ENCODE results near the gene SPATA16. TPM values are rescaled to one million over a fixed set of nuclear protein-coding genes. Genes with fewer than 3 reads are reported as not detected.
"Not testable (repeated sequence)": the region's sequence is repeated elsewhere in the genome, so short reads cannot be mapped to it uniquely, and the experiment has no call there.

SPATA16 gene, protein sequence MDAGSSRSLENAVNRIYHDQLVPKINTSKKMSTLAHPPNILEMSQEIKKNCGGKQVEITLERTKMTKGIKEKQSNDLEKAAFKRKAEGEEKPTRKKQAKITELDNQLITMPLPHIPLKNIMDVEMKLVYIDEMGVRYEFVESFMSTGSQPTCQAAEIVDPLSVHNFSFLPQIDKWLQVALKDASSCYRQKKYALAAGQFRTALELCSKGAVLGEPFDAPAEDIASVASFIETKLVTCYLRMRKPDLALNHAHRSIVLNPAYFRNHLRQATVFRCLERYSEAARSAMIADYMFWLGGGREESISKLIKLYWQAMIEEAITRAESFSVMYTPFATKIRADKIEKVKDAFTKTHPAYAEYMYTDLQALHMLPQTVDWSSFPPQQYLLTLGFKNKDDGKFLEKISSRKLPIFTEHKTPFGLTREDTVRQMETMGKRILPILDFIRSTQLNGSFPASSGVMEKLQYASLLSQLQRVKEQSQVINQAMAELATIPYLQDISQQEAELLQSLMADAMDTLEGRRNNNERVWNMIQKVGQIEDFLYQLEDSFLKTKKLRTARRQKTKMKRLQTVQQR
- polyA plus RNA-seq (2013, experiment 1 of 2) = 0.65 TPM
- 1.3 TPM for polyA plus RNA-seq (2013, experiment 2 of 2)

DNA sequence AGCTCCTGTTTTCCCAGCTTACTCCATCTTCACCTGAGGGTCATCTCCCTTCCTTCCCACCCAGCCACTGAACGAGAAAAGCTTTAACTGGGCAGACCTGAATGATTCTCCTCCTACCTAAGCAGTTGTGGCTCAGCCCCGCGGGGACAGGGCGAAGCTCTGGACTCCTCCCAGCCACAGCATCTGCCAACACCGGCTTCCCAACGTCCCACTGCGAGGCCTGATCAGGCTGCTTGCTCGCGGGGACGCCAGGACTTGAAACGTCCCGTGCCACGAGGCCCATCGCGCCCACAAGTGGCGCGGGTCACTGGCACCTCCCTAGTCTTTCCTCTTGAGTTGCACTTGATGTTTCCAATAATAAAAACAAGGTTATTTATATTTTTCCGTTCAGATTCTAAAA lies at the start of gene SPATA16:
SPATA16 (minus strand) TSS at position 250 of the 400 bp plus-strand sequence. CDS start 23,504 bp downstream, outside the sequence.
- Histone ChIP-seq H3K4me3 (ENCODE audit: low read length) (no peak within 1 kb of the TSS), H3K27ac (ENCODE audit: low read depth, low read length) (no peak within 1 kb of the TSS), H3K4me1 (ENCODE audit: insufficient read depth, low read length) (peaks cover 23% of the 10 kb centered on the region), H3K9me3 (ENCODE audit: insufficient read depth, low read depth, low read length) (no peaks in the 10 kb centered on the region), H3K36me3 (ENCODE audit: insufficient read depth, low read length) (no peaks in the 10 kb centered on the region), H3K27me3 (ENCODE audit: insufficient read depth, low read length) (no peaks in the 10 kb centered on the region), H3K9ac (ENCODE audit: low read depth, low read length) (no peak within 1 kb of the TSS)
- WGBS = 94% methylated on average over 17 of the region's 18 CpGs

GRCh38 chr3:173183022-173183421 lies 42.0 kb upstream of the SPATA16 start:
- not testable (repeated sequence) for H3K9ac ChIP-seq (ENCODE audit: low read depth, low read length); H3K27ac ChIP-seq (ENCODE audit: low read depth, low read length); H3K36me3 ChIP-seq (ENCODE audit: insufficient read depth, low read length); H3K27me3 ChIP-seq (ENCODE audit: insufficient read depth, low read length); H3K4me3 ChIP-seq (ENCODE audit: low read length); H3K4me1 ChIP-seq (ENCODE audit: insufficient read depth, low read length)
- WGBS = 92% methylated on average over 4 of the region's 4 CpGs
- H3K9me3 ChIP-seq (ENCODE audit: insufficient read depth, low read depth, low read length) = peaks cover 31% of the 10 kb centered on the region

- Histone ChIP-seq H3K4me1 (ENCODE audit: insufficient read depth, low read length) (peaks cover 19% of the 10 kb centered on the region), H3K4me3 (ENCODE audit: low read length) (0 out of 2 replicates have a peak overlapping the region, but pooled peaks have one; percentile 8), H3K27ac (ENCODE audit: low read depth, low read length) (peak overlapping the region; percentile 71), H3K36me3 (ENCODE audit: insufficient read depth, low read length) (no peaks in the 10 kb centered on the region), H3K9me3 (ENCODE audit: insufficient read depth, low read depth, low read length) (no peaks in the 10 kb centered on the region), H3K27me3 (ENCODE audit: insufficient read depth, low read length) (no peaks in the 10 kb centered on the region), H3K9ac (ENCODE audit: low read depth, low read length) (0 out of 2 replicates have a peak overlapping the region, but pooled peaks have one; percentile 6)
- 26% methylated on average over 2 of the region's 2 CpGs for WGBS
These were observed 32.6 kb upstream of the SPATA16 start for GRCh38 chr3:173173652-173174051.

GRCh38 chr3:173159139-173159538 lies 18.1 kb upstream of the SPATA16 start:
- H3K27me3 ChIP-seq (ENCODE audit: insufficient read depth, low read length); H3K27ac ChIP-seq (ENCODE audit: low read depth, low read length); H3K4me1 ChIP-seq (ENCODE audit: insufficient read depth, low read length); H3K36me3 ChIP-seq (ENCODE audit: insufficient read depth, low read length); H3K4me3 ChIP-seq (ENCODE audit: low read length); H3K9me3 ChIP-seq (ENCODE audit: insufficient read depth, low read depth, low read length); H3K9ac ChIP-seq (ENCODE audit: low read depth, low read length): not testable (repeated sequence)
- 84% methylated on average over 8 of the region's 8 CpGs for WGBS

- not testable (repeated sequence) for H3K9ac ChIP-seq (ENCODE audit: low read depth, low read length); H3K36me3 ChIP-seq (ENCODE audit: insufficient read depth, low read length); H3K4me3 ChIP-seq (ENCODE audit: low read length); H3K9me3 ChIP-seq (ENCODE audit: insufficient read depth, low read depth, low read length); H3K27ac ChIP-seq (ENCODE audit: low read depth, low read length); H3K27me3 ChIP-seq (ENCODE audit: insufficient read depth, low read length)
- 97% methylated on average over 9 of the region's 9 CpGs for WGBS
- peaks cover 16% of the 10 kb centered on the region for H3K4me1 ChIP-seq (ENCODE audit: insufficient read depth, low read length)
These were observed 15.5 kb upstream of the SPATA16 start for GRCh38 chr3:173156533-173156932.

GRCh38 chr3:173153631-173154030 lies 12.6 kb upstream of the SPATA16 start:
- H3K9me3 ChIP-seq (ENCODE audit: insufficient read depth, low read depth, low read length) = no peaks in the 10 kb centered on the region
- no peak overlapping the region for H3K4me3 ChIP-seq (ENCODE audit: low read length)
- no peak overlapping the region for H3K27ac ChIP-seq (ENCODE audit: low read depth, low read length)
- no peaks in the 10 kb centered on the region for H3K36me3 ChIP-seq (ENCODE audit: insufficient read depth, low read length)
- no peak overlapping the region for H3K9ac ChIP-seq (ENCODE audit: low read depth, low read length)
- peaks cover 16% of the 10 kb centered on the region for H3K4me1 ChIP-seq (ENCODE audit: insufficient read depth, low read length)
- WGBS = 98% methylated on average over 2 of the region's 2 CpGs
- no peaks in the 10 kb centered on the region for H3K27me3 ChIP-seq (ENCODE audit: insufficient read depth, low read length)

- no peaks in the 10 kb centered on the region for H3K9me3 ChIP-seq (ENCODE audit: insufficient read depth, low read depth, low read length)
- no peak overlapping the region for H3K4me3 ChIP-seq (ENCODE audit: low read length)
- peaks cover 23% of the 10 kb centered on the region for H3K4me1 ChIP-seq (ENCODE audit: insufficient read depth, low read length)
- no peak overlapping the region for H3K9ac ChIP-seq (ENCODE audit: low read depth, low read length)
- 87% methylated on average over 2 of the region's 2 CpGs for WGBS
- H3K27me3 ChIP-seq (ENCODE audit: insufficient read depth, low read length) = no peaks in the 10 kb centered on the region
- no peaks in the 10 kb centered on the region for H3K36me3 ChIP-seq (ENCODE audit: insufficient read depth, low read length)
- no peak overlapping the region for H3K27ac ChIP-seq (ENCODE audit: low read depth, low read length)
These were observed 1.6 kb downstream of the SPATA16 start for GRCh38 chr3:173139420-173139819.

- H3K9ac ChIP-seq (ENCODE audit: low read depth, low read length) = no peak overlapping the region
- H3K9me3 ChIP-seq (ENCODE audit: insufficient read depth, low read depth, low read length) = no peaks in the 10 kb centered on the region
- no peak overlapping the region; the same call in 1 of the 2 replicates for H3K27ac ChIP-seq (ENCODE audit: low read depth, low read length)
- WGBS = 87% methylated on average over 3 of the region's 3 CpGs
- peaks cover 23% of the 10 kb centered on the region for H3K4me1 ChIP-seq (ENCODE audit: insufficient read depth, low read length)
- no peaks in the 10 kb centered on the region for H3K36me3 ChIP-seq (ENCODE audit: insufficient read depth, low read length)
- H3K4me3 ChIP-seq (ENCODE audit: low read length) = no peak overlapping the region
- H3K27me3 ChIP-seq (ENCODE audit: insufficient read depth, low read length) = no peaks in the 10 kb centered on the region
These were observed 3.0 kb downstream of the SPATA16 start for GRCh38 chr3:173138026-173138425.

- WGBS = 46% methylated on average over 2 of the region's 2 CpGs
- H3K4me3 ChIP-seq (ENCODE audit: low read length) = no peak overlapping the region
- H3K27me3 ChIP-seq (ENCODE audit: insufficient read depth, low read length) = no peaks in the 10 kb centered on the region
- H3K9me3 ChIP-seq (ENCODE audit: insufficient read depth, low read depth, low read length) = no peaks in the 10 kb centered on the region
- peaks cover 23% of the 10 kb centered on the region for H3K4me1 ChIP-seq (ENCODE audit: insufficient read depth, low read length)
- no peak overlapping the region for H3K27ac ChIP-seq (ENCODE audit: low read depth, low read length)
- no peaks in the 10 kb centered on the region for H3K36me3 ChIP-seq (ENCODE audit: insufficient read depth, low read length)
- H3K9ac ChIP-seq (ENCODE audit: low read depth, low read length) = no peak overlapping the region
These were observed 6.0 kb downstream of the SPATA16 start for GRCh38 chr3:173135059-173135458.

DNA sequence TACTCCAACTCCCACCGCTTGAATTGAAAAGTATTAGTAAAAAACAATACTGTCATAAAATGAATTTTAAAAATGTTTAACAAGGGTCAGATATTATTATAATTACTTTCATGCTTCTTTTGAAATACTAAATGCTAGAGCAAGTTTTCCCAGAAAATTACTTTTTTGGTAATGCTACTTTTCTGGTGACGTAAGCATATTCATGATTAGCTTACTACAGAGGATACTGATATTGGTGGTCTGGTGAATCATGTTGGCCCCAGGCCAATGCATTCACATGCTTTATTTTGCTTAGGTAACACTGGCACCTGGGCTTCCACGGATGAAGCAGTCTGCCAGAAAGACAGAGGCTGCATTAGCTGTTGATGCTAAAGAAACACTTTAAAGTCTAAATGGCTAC lies 12.4 kb downstream of the SPATA16 start:
- H3K9ac ChIP-seq (ENCODE audit: low read depth, low read length) = no peak overlapping the region
- H3K4me3 ChIP-seq (ENCODE audit: low read length) = no peak overlapping the region
- H3K4me1 ChIP-seq (ENCODE audit: insufficient read depth, low read length) = peaks cover 10% of the 10 kb centered on the region
- H3K36me3 ChIP-seq (ENCODE audit: insufficient read depth, low read length) = no peaks in the 10 kb centered on the region
- no peak overlapping the region for H3K27ac ChIP-seq (ENCODE audit: low read depth, low read length)
- no peaks in the 10 kb centered on the region for H3K9me3 ChIP-seq (ENCODE audit: insufficient read depth, low read depth, low read length)
- H3K27me3 ChIP-seq (ENCODE audit: insufficient read depth, low read length) = no peaks in the 10 kb centered on the region
- WGBS = 84% methylated on average over 2 of the region's 3 CpGs

DNA sequence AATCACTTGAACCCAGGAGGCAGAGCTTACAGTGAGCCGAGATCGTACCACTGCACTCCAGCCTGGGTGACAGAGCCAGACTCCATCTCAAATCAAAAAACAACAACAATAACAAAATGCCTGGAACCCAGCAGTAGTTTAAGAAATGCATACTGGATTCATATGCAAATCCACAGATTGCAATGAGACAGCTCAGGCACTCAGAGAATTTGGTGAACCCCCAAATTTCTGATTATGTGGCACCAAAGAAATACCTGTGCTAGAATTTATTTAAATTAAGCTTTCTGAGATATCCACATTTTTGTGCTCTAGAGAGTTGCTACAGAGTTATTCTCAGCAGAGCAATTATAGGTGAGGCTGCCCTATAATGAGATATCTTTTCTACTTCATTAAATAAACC lies 29.7 kb downstream of the SPATA16 start:
- Histone ChIP-seq H3K9ac (ENCODE audit: low read depth, low read length) (no peak overlapping the region), H3K9me3 (ENCODE audit: insufficient read depth, low read depth, low read length) (no peaks in the 10 kb centered on the region), H3K4me3 (ENCODE audit: low read length) (no peak overlapping the region), H3K4me1 (ENCODE audit: insufficient read depth, low read length) (peaks cover 28% of the 10 kb centered on the region), H3K27ac (ENCODE audit: low read depth, low read length) (0 out of 2 replicates have a peak overlapping the region, but pooled peaks have one; percentile 38), H3K27me3 (ENCODE audit: insufficient read depth, low read length) (no peaks in the 10 kb centered on the region), H3K36me3 (ENCODE audit: insufficient read depth, low read length) (no peaks in the 10 kb centered on the region)
- WGBS = 96% methylated on average over 2 of the region's 2 CpGs
